Stimulated activated effector memory CD8-positive, alpha-beta T cell treated with anti-CD3 and anti-CD28 coated beads, Interleukin-12 subunit alpha, Interleukin-12 subunit beta, amount 100 ng/mL, for 72 hours (primary cell): ENCODE measurements around the gene COMP.

Experiments
- ATAC-seq: fragments of 150-1000 bp; cut with Tn5 transposase; 2 replicates; pipeline ENCODE4 v1.10.0; 2021
- DNase-seq, 2 donors: peaks; one replicate each; pipeline ENCODE4 v3.0.0; 2021 to 2022; ENCODE audit warnings: low spot score in 2 of 2
- H3K27ac Mint-ChIP-seq: one replicate; pipeline ENCODE4 v1.8.0; 2022; ENCODE audit warnings: mild to moderate bottlenecking, mixed read lengths
- H3K36me3 Mint-ChIP-seq: one replicate; pipeline ENCODE4 v1.8.0; 2022; ENCODE audit warnings: mild to moderate bottlenecking, mixed read lengths
- H3K4me1 Mint-ChIP-seq: one replicate; pipeline ENCODE4 v1.8.0; 2022; ENCODE audit warnings: mixed read lengths
- H3K4me3 Mint-ChIP-seq: one replicate; pipeline ENCODE4 v1.8.0; 2022; ENCODE audit warnings: mild to moderate bottlenecking, mixed read lengths
- H3K9me3 Mint-ChIP-seq: one replicate; pipeline ENCODE4 v1.8.0; 2022; ENCODE audit warnings: mixed read lengths

COMP gene

DNA sequence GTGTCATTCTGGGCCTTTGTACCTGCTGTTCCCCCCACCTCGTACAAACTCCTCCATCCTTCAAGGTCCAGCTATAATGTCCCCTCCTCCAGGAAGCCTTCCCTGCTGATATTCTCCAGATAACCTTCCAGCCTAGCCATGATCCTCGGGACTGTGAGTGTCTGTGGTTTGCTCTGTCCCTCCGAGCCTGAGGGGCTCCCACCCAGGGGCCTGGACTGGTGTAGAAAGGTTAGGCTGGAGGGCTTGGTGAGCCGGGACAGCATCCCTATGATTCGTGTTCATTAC is 2.9 kb upstream of the COMP start:
- no peak for DNase-seq
- H3K36me3 Mint-ChIP-seq, result peaks cover 6% of the 10 kb centered on the region
- H3K27ac Mint-ChIP-seq, result no peak overlapping the region
- no peak overlapping the region for H3K4me3 Mint-ChIP-seq
- H3K9me3 Mint-ChIP-seq, result no peaks in the 10 kb centered on the region
- H3K4me1 Mint-ChIP-seq, result peaks cover 20% of the 10 kb centered on the region
- no peak for ATAC-seq

DNA sequence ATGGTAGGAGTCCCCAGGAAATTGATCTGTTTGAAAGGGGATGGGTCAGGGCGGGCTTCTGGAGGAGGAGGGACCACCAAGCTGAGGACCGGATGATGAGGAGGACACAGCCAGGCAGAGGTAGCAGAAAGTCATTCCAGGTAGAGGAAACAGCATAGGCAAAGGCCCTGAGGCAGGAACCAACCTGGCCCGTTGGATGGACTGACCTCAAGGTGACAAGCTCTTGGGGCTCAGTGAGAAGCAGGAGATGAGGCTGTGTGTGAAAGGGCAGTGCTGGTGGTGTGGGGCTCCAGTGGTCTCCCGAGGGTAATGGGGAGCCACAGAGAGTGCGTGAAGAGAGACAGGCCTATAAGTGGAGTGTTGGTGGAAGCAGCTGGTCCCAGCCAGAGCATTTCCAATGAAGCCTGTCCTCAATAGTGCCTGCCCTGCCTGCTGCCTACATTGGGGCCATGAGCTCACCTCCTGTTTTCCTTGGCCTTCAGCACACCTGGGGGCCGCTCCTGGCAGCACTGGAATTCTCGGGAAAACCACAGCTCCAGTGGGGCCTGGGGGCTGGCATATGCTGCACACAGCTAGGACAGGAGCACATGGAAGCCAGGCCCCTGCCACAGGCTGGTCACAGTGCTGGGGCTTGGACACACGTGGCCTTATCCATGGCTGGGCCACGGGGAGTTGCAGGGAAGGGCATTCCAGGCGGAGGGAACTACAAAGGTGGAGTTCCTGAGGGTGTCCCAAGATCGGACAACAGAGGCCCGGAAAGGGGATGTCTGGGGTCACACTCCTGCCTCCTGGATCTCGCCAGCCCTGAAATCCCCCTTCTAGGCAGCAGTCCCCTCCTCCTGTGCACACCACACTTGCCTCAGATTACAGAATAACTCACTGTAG is 2.3 kb upstream of the COMP start:
- no peak for ATAC-seq
- Mint-ChIP-seq H3K4me3 (no peak overlapping the region), H3K4me1 (peaks cover 25% of the 10 kb centered on the region), H3K36me3 (peaks cover 6% of the 10 kb centered on the region), H3K9me3 (no peaks in the 10 kb centered on the region), H3K27ac (no peak overlapping the region)
- no peak for DNase-seq

DNA sequence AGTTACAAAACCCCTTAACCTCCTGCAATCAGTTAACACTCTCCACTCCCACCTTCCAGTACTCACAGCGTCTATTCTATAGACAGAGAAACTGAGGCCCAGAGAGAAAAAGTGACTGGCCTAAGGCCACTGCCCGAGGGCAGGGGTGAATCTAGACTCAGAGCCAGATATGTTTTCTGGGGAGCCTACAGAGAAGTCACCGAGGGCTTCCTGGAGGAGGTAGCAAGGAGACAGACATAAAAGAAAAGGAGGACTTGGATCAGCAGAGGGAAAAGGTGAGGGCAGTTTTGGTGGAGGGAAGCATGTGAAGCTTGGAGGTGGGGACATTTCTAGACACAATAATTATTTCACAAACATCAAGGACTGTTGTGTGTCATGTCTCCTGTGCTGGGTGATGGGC is 1.6 kb upstream of the COMP start:
- peaks cover 26% of the 10 kb centered on the region for H3K4me1 Mint-ChIP-seq

DNA sequence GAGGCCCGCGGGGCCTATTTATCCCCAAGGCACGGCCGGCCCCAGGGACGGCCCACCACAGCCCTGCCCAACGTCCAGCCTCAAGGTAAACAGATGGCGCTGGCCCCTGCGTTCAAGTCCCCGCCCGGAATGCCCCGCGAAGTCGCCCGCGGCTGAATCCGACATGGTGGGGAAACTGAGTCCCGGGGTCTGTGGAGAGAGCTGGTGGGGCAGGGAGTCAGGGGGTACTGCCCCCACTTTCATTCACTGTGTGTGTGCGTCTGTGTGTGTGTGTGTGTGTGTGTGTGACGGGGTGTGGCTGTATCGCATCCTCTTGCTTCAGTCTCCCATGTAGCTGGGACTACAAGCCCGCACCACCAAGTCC is 192 bp upstream of the COMP start:
- peak overlapping the region; percentile 58 for H3K4me3 Mint-ChIP-seq
- ATAC-seq, result no peak

More for the DNA sequence above, 1.6 kb upstream of the COMP start:
- no peaks in the 10 kb centered on the region for H3K9me3 Mint-ChIP-seq
- DNase-seq, result no peak
- peaks cover 6% of the 10 kb centered on the region for H3K36me3 Mint-ChIP-seq
- no peak for ATAC-seq
- no peak overlapping the region for H3K27ac Mint-ChIP-seq
- no peak overlapping the region for H3K4me3 Mint-ChIP-seq

GRCh38 chr19:18789883-18790565 is 1.1 kb downstream of the COMP start:
- Mint-ChIP-seq H3K27ac (peak overlapping the region; percentile 26), H3K9me3 (no peaks in the 10 kb centered on the region), H3K36me3 (peaks cover 6% of the 10 kb centered on the region), H3K4me3 (peak overlapping the region; percentile 58), H3K4me1 (peaks cover 46% of the 10 kb centered on the region)
- ATAC-seq (peak; percentile 27), DNase-seq (no peak)

More for the DNA sequence above, 192 bp upstream of the COMP start:
- Mint-ChIP-seq H3K27ac (no peak overlapping the region), H3K9me3 (no peaks in the 10 kb centered on the region), H3K4me1 (peaks cover 33% of the 10 kb centered on the region), H3K36me3 (peaks cover 6% of the 10 kb centered on the region)
- DNase-seq, result no peak

GRCh38 chr19:18789422-18789869 is 1.7 kb downstream of the COMP start:
- peak overlapping the region; percentile 58 for H3K4me3 Mint-ChIP-seq
- no peak for ATAC-seq

GRCh38 chr19:18788529-18789421 is 2.3 kb downstream of the COMP start:
- no peak for DNase-seq
- Mint-ChIP-seq H3K4me1 (peaks cover 54% of the 10 kb centered on the region), H3K36me3 (peaks cover 6% of the 10 kb centered on the region), H3K9me3 (no peaks in the 10 kb centered on the region), H3K27ac (no peak overlapping the region), H3K4me3 (peak overlapping the region; percentile 58)
- ATAC-seq, result no peak

More at GRCh38 chr19:18789422-18789869, 1.7 kb downstream of the COMP start:
- no peaks in the 10 kb centered on the region for H3K9me3 Mint-ChIP-seq
- no peak overlapping the region for H3K27ac Mint-ChIP-seq
- no peak for DNase-seq
- peaks cover 6% of the 10 kb centered on the region for H3K36me3 Mint-ChIP-seq
- peaks cover 50% of the 10 kb centered on the region for H3K4me1 Mint-ChIP-seq

- DNase-seq, result peak; percentile 47 to 71
These were observed 5.7 kb downstream of the COMP start for GRCh38 chr19:18785179-18786124.

GRCh38 chr19:18784786-18785120 is 6.4 kb downstream of the COMP start:
- DNase-seq (no peak), ATAC-seq (no peak)
- Mint-ChIP-seq H3K27ac (no peak overlapping the region), H3K4me1 (peaks cover 41% of the 10 kb centered on the region), H3K9me3 (no peaks in the 10 kb centered on the region), H3K4me3 (no peak overlapping the region), H3K36me3 (no peaks in the 10 kb centered on the region)

More at GRCh38 chr19:18785179-18786124, 5.7 kb downstream of the COMP start:
- peaks cover 47% of the 10 kb centered on the region for H3K4me1 Mint-ChIP-seq
- H3K36me3 Mint-ChIP-seq, result peaks cover 4% of the 10 kb centered on the region
- H3K9me3 Mint-ChIP-seq, result no peaks in the 10 kb centered on the region
- peak; percentile 71 for ATAC-seq
- H3K27ac Mint-ChIP-seq, result no peak overlapping the region
- peak overlapping the region; percentile 47 for H3K4me3 Mint-ChIP-seq

DNA sequence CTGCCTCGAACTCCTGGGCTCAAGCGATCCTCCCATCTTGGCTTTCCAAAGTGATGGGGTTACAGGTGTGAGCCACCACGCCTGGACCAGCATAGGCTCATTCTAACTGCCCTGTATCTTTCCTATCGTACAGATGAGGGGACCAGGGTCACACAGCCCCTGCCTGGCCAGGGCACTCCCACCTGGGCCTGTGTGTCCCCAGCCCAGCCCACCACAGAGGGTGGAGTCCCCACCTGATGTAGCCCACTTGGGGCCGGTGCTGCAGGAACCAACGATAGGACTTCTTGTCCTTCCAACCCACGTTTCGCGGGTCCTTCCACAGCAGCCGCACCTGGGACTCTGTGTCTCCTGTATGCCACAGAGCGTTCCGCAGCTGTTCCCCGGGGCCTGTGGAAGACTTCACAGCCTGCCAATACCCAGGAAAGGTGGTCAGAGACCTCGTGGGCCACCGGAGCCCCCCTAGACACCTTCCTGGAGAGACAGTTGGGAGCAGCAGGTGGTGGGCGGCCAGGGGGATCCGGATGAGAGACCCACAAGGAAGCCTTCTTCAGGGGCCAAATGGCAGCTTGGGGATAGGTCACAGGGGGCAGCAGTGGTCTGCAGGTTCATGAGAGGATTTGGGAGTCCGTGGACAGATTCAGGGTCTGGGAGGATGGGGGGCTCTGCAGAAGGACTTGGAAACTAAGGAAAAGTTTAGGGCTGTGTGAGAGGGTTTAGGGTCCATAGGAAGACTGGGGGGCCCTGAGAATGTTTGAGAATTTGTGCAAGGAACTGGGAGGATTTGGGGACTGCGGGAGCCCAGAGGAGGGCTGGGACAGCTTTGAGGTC is 6.9 kb downstream of the COMP start:
- H3K27ac Mint-ChIP-seq, result no peak overlapping the region
- H3K4me1 Mint-ChIP-seq, result peaks cover 36% of the 10 kb centered on the region
- H3K36me3 Mint-ChIP-seq, result no peaks in the 10 kb centered on the region
- ATAC-seq, result no peak
- H3K4me3 Mint-ChIP-seq, result no peak overlapping the region
- H3K9me3 Mint-ChIP-seq, result no peaks in the 10 kb centered on the region
- DNase-seq, result no peak

DNA sequence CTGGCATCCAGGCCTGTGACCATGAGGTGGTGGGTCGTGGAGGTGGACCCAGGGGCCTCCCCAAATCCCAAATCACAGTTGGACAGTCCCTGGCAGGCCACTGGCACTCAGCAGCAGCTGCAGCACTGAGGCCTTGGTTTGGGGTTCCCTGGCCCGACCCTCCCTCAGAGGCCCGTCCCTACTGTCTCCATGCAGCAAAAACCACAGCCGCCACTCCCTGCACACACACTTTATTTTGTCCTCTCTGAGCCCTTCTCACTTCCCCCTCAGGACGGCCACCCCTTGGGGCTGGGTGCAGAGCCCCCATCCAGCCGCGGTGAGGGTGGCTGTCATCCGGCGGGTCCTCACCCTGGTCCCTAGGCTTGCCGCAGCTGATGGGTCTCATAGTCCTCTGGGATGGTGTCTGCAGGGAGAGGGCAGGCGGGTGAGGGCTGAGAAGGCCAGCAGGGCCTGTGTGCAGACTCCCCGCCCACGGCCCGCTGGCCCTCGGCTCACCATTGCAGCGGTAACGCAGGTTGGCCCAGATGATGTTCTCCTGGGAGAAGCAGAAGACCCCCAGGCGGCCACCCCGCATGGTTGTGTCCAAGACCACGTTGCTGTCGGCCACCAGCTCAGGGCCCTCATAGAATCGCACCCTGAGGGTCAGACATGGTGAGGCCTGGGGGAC is 8.4 kb downstream of the COMP start:
- no peaks in the 10 kb centered on the region for H3K9me3 Mint-ChIP-seq
- no peak for ATAC-seq
- H3K36me3 Mint-ChIP-seq, result no peaks in the 10 kb centered on the region
- H3K4me1 Mint-ChIP-seq, result peaks cover 28% of the 10 kb centered on the region
- no peak overlapping the region for H3K4me3 Mint-ChIP-seq
- H3K27ac Mint-ChIP-seq, result no peak overlapping the region
- DNase-seq, result no peak

- ATAC-seq (no peak), DNase-seq (no peak)
- Mint-ChIP-seq H3K9me3 (no peaks in the 10 kb centered on the region), H3K4me3 (no peak overlapping the region), H3K27ac (no peak overlapping the region), H3K4me1 (peaks cover 23% of the 10 kb centered on the region), H3K36me3 (no peaks in the 10 kb centered on the region)
These were observed 9.1 kb downstream of the COMP start for GRCh38 chr19:18781885-18782527.

- DNase-seq (no peak), ATAC-seq (no peak)
- no peak overlapping the region for H3K4me3 Mint-ChIP-seq
- no peak overlapping the region for H3K27ac Mint-ChIP-seq
- H3K9me3 Mint-ChIP-seq, result no peaks in the 10 kb centered on the region
- peaks cover 19% of the 10 kb centered on the region for H3K4me1 Mint-ChIP-seq
- H3K36me3 Mint-ChIP-seq, result no peaks in the 10 kb centered on the region
These were observed 10.0 kb downstream of the COMP start for GRCh38 chr19:18781047-18781600.
